Measurements from ENCODE around the gene ATF1.
"Not testable (repeated sequence)": the region's sequence is repeated elsewhere in the genome, so short reads cannot be mapped to it uniquely, and the experiment has no call there.

The ATF1 gene

GRCh38 chr12:50806176-50806575 lies 42.3 kb downstream of the ATF1 start:
- no peak for DNase-seq

- not testable (repeated sequence) for DNase-seq
These were observed 45.2 kb downstream of the ATF1 start for GRCh38 chr12:50809131-50809530.

- DNase-seq: not testable (repeated sequence)
These were observed 51.0 kb downstream of the ATF1 start for GRCh38 chr12:50814921-50815320.

- no peak for DNase-seq
These were observed 56.3 kb downstream of the ATF1 start for GRCh38 chr12:50820177-50820576.

GRCh38 chr12:50822082-50822481 lies 58.2 kb downstream of the ATF1 start:
- no peak for DNase-seq

- not testable (repeated sequence) for DNase-seq
These were observed 59.8 kb downstream of the ATF1 start for GRCh38 chr12:50823724-50824123.

GRCh38 chr12:50824914-50825313 lies 61.0 kb downstream of the ATF1 start:
- no peak for DNase-seq

GRCh38 chr12:50825372-50825838 lies 61.5 kb downstream of the ATF1 start:
- DNase-seq: no peak

GRCh38 chr12:50828121-50828520 lies 64.2 kb downstream of the ATF1 start:
- DNase-seq: no peak

GRCh38 chr12:50828886-50829285 lies 65.0 kb downstream of the ATF1 start:
- no peak for DNase-seq

GRCh38 chr12:50833801-50834200 lies 69.9 kb downstream of the ATF1 start:
- not testable (repeated sequence) for DNase-seq

GRCh38 chr12:50839042-50839441 lies 75.1 kb downstream of the ATF1 start:
- no peak for DNase-seq

- no peak for DNase-seq
These were observed 77.0 kb downstream of the ATF1 start for GRCh38 chr12:50840809-50841487.

GRCh38 chr12:50841716-50842531 lies 78.0 kb downstream of the ATF1 start:
- no peak for DNase-seq

- no peak for DNase-seq
These were observed 79.0 kb downstream of the ATF1 start, which contains the start of gene TMPRSS12 for GRCh38 chr12:50842637-50843493. Gene TMPRSS12, plus strand, starts transcription at chr12:50842926. Its CDS starts 39 bp downstream, at chr12:50842965.

GRCh38 chr12:50845021-50845647 lies 81.2 kb downstream of the ATF1 start:
- no peak for DNase-seq

- DNase-seq: no peak
These were observed 85.1 kb downstream of the ATF1 start for GRCh38 chr12:50848963-50849362.

GRCh38 chr12:50855218-50855617 lies 91.3 kb downstream of the ATF1 start:
- not testable (repeated sequence) for DNase-seq

- DNase-seq: not testable (repeated sequence)
These were observed 91.8 kb downstream of the ATF1 start for GRCh38 chr12:50855679-50856078.

- no peak for DNase-seq
These were observed 95.9 kb downstream of the ATF1 start for GRCh38 chr12:50859621-50860310.

GRCh38 chr12:50862316-50862715 lies 98.4 kb downstream of the ATF1 start:
- no peak for DNase-seq

GRCh38 chr12:50865266-50865665 lies 101.4 kb downstream of the ATF1 start:
- no peak for DNase-seq

Measured in effector CD8-positive, alpha-beta T cell (primary cell).